HEK293 (cell line): Measurements from ENCODE around the gene TWIST1.

ENCODE experiments used
- CTCF ChIA-PET: fragments of 350-600 bp; formaldehyde crosslinking; extraction: SDS; loops from one replicate; lab custom pipeline; 2021; ENCODE audit warnings: antibody characterized with exemption; lab: Yijun Ruan, JAX
- POLR2A ChIA-PET: fragments of 300-600 bp; formaldehyde crosslinking; extraction: SDS; loops from one replicate; lab custom pipeline; 2020; ENCODE audit warnings: antibody characterized with exemption, inconsistent platforms; lab: Yijun Ruan, JAX
- H3K27ac ChIP-seq: fragments of 200-500 bp; sonication (Bioruptor generic); 2 replicates; pipeline ENCODE4 v1.5.1; 2014; ENCODE audit warnings: low read depth, low read length, control low read depth, inconsistent platforms; ENCODE audit errors: extremely low read depth
- H3K36me3 ChIP-seq, 2 experiments: fragments of 200-500 bp in 1 of 2; sonication (Bioruptor generic) in 1 of 2; 1 replicate in 1 of 2; 2 replicates in 1 of 2; pipeline ENCODE4 v1.5.1; 2014 to 2017; ENCODE audit warnings: inconsistent platforms in 2 of 2, low read length in 2 of 2; ENCODE audit not compliant: control insufficient read depth in 2 of 2, insufficient read depth in 1 of 2
- H3K4me1 ChIP-seq: fragments of 200-500 bp; sonication (Bioruptor generic); 2 replicates; pipeline ENCODE4 v1.5.1; 2014; ENCODE audit warnings: mild to moderate bottlenecking, low read length, inconsistent platforms; ENCODE audit not compliant: control insufficient read depth, insufficient read depth
- H3K4me3 ChIP-seq: 2 replicates; pipeline ENCODE4 v1.5.1; 2011; ENCODE audit warnings: low read depth, mild to moderate bottlenecking, control low read depth, low read length, moderate library complexity
- H3K9me3 ChIP-seq: fragments of 200-500 bp; sonication (Bioruptor generic); 2 replicates; pipeline ENCODE4 v1.5.1; 2014; ENCODE audit warnings: low read depth, low read length, inconsistent platforms; ENCODE audit not compliant: control insufficient read depth, insufficient read depth
- KLF1 ChIP-seq: fragments of 450-650 bp; formaldehyde crosslinking; IDR thresholded peaks from 2 replicates; pipeline ENCODE4 v1.5.1; 2016; ENCODE audit warnings: missing biosample characterization, missing genetic modification characterization
- KLF8 ChIP-seq: fragments of 450-650 bp; formaldehyde crosslinking; IDR thresholded peaks from 2 replicates; pipeline ENCODE4 v1.5.1; 2016; ENCODE audit warnings: missing biosample characterization, missing genetic modification characterization
- MEIS1 ChIP-seq: sonication (generic); formaldehyde crosslinking; IDR thresholded peaks from 2 replicates; pipeline ENCODE4 v1.8.1; 2022; ENCODE audit warnings: missing genetic modification reagents, mild to moderate bottlenecking, borderline replicate concordance
- PRDM1 ChIP-seq: fragments of 450-650 bp; formaldehyde crosslinking; IDR thresholded peaks from 2 replicates; pipeline ENCODE4; 2016; ENCODE audit warnings: missing biosample characterization, missing genetic modification characterization
- ZFP69B ChIP-seq: fragments of 450-650 bp; formaldehyde crosslinking; IDR thresholded peaks from 2 replicates; pipeline ENCODE4 v1.5.1; 2016; ENCODE audit warnings: missing biosample characterization, missing genetic modification characterization
- ZNF114 ChIP-seq: fragments of 450-650 bp; formaldehyde crosslinking; IDR thresholded peaks from 2 replicates; pipeline ENCODE4 v1.5.0; 2017; ENCODE audit warnings: missing biosample characterization, missing genetic modification characterization
- ZNF19 ChIP-seq: fragments of 450-650 bp; formaldehyde crosslinking; IDR thresholded peaks from 2 replicates; pipeline ENCODE4; 2016; ENCODE audit warnings: missing biosample characterization, missing genetic modification characterization, low read depth
- ZNF221 ChIP-seq: fragments of 450-650 bp; formaldehyde crosslinking; IDR thresholded peaks from 2 replicates; pipeline ENCODE4 v1.5.1; 2017; ENCODE audit warnings: missing biosample characterization, missing genetic modification characterization, borderline replicate concordance
- ZNF366 ChIP-seq: fragments of 450-650 bp; formaldehyde crosslinking; conservative IDR thresholded peaks from 2 replicates; pipeline ENCODE4 v1.5.1; 2016; ENCODE audit warnings: missing biosample characterization, missing genetic modification characterization
- ZNF433 ChIP-seq: fragments of 450-650 bp; formaldehyde crosslinking; IDR thresholded peaks from 2 replicates; pipeline ENCODE4 v1.5.1; 2016; ENCODE audit warnings: missing biosample characterization, missing genetic modification characterization, low read depth
- ZNF510 ChIP-seq: fragments of 450-650 bp; formaldehyde crosslinking; IDR thresholded peaks from 2 replicates; pipeline ENCODE4 v1.5.1; 2018; ENCODE audit warnings: mild to moderate bottlenecking, missing genetic modification characterization, missing biosample characterization; ENCODE audit not compliant: insufficient replicate concordance
- ZNF626 ChIP-seq: fragments of 450-650 bp; sonication (Bioruptor Pico); formaldehyde crosslinking; IDR thresholded peaks from 2 replicates; pipeline ENCODE4 v1.5.1; 2018; ENCODE audit warnings: missing biosample characterization, missing genetic modification characterization, inconsistent platforms
- ZNF670 ChIP-seq: fragments of 450-650 bp; formaldehyde crosslinking; IDR thresholded peaks from 2 replicates; pipeline ENCODE4 v1.5.1; 2016; ENCODE audit warnings: missing biosample characterization, missing genetic modification characterization, low read depth
- TF ChIP-seq, protein P1 (sequence below): fragments of 450-650 bp; formaldehyde crosslinking; IDR thresholded peaks from 2 replicates; pipeline ENCODE4 v1.5.1; 2016; ENCODE audit warnings: missing biosample characterization, missing genetic modification characterization
- TF ChIP-seq, protein P2 (sequence below): fragments of 450-650 bp; IDR thresholded peaks from 2 replicates; pipeline ENCODE4 v1.5.1; 2018; ENCODE audit warnings: missing biosample characterization, missing genetic modification characterization
- TF ChIP-seq, protein P3 (sequence below): fragments of 450-650 bp; formaldehyde crosslinking; IDR thresholded peaks from 2 replicates; pipeline ENCODE4 v1.5.1; 2016; ENCODE audit warnings: missing biosample characterization, missing genetic modification characterization

The TWIST1 gene

DNA sequence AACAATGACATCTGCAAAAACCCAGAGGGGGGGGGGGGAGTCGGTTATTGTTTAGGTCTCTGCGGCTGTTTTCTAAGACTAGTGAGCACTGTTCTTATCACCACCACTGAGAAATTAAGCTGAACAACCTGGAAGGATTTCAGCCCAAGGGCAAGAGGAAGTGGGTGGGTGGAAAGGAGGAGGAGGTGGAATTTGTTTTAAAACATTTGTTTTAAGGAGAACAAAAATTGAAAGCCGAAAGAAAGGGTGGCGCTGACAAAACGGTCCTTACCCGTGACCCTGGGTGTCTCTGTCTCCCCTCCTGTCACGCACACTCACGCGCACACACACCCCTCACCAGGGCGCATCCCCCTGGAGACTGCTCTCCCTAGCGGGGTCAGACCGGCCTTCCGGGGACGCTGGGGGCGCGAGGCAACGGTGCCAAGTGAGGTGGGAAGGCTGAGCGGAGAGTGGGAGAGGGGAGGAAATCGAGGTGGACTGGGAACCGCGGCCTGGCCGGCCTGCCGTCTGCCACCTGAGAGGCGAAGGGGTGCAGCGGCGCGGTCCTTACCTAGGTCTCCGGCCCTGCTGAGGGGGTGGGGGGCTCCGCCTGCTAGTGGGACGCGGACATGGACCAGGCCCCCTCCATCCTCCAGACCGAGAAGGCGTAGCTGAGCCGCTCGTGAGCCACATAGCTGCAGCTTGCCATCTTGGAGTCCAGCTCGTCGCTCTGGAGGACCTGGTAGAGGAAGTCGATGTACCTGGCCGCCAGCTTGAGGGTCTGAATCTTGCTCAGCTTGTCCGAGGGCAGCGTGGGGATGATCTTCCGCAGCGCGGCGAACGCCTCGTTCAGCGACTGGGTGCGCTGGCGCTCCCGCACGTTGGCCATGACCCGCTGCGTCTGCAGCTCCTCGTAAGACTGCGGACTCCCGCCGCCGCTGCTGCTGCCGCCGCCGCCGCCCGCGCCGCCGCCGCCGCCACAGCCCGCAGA lies 1.0 kb downstream of the TWIST1 start (continued):
- TF ChIP-seq, protein P1, sequence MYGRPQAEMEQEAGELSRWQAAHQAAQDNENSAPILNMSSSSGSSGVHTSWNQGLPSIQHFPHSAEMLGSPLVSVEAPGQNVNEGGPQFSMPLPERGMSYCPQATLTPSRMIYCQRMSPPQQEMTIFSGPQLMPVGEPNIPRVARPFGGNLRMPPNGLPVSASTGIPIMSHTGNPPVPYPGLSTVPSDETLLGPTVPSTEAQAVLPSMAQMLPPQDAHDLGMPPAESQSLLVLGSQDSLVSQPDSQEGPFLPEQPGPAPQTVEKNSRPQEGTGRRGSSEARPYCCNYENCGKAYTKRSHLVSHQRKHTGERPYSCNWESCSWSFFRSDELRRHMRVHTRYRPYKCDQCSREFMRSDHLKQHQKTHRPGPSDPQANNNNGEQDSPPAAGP (tag by site-specific recombination) = 0 out of 2 replicates have a peak, but pooled peaks have one; percentile 21
- no peak for TF ChIP-seq ZNF433
- TF ChIP-seq, protein P2, sequence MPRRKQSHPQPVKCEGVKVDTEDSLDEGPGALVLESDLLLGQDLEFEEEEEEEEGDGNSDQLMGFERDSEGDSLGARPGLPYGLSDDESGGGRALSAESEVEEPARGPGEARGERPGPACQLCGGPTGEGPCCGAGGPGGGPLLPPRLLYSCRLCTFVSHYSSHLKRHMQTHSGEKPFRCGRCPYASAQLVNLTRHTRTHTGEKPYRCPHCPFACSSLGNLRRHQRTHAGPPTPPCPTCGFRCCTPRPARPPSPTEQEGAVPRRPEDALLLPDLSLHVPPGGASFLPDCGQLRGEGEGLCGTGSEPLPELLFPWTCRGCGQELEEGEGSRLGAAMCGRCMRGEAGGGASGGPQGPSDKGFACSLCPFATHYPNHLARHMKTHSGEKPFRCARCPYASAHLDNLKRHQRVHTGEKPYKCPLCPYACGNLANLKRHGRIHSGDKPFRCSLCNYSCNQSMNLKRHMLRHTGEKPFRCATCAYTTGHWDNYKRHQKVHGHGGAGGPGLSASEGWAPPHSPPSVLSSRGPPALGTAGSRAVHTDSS (tag by site-specific recombination) = no peak
- TF ChIP-seq, protein P3, sequence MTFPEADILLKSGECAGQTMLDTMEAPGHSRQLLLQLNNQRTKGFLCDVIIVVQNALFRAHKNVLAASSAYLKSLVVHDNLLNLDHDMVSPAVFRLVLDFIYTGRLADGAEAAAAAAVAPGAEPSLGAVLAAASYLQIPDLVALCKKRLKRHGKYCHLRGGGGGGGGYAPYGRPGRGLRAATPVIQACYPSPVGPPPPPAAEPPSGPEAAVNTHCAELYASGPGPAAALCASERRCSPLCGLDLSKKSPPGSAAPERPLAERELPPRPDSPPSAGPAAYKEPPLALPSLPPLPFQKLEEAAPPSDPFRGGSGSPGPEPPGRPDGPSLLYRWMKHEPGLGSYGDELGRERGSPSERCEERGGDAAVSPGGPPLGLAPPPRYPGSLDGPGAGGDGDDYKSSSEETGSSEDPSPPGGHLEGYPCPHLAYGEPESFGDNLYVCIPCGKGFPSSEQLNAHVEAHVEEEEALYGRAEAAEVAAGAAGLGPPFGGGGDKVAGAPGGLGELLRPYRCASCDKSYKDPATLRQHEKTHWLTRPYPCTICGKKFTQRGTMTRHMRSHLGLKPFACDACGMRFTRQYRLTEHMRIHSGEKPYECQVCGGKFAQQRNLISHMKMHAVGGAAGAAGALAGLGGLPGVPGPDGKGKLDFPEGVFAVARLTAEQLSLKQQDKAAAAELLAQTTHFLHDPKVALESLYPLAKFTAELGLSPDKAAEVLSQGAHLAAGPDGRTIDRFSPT (tag by site-specific recombination) = no peak
- no peak for TF ChIP-seq ZFP69B (tag by site-specific recombination)
- TF ChIP-seq ZNF670 (tag by site-specific recombination) = no peak
- TF ChIP-seq ZNF19 (tag by site-specific recombination) = no peak
- no peak for TF ChIP-seq KLF1 (tag by site-specific recombination)
- TF ChIP-seq PRDM1 (tag by site-specific recombination) = 0 out of 2 replicates have a peak, but pooled peaks have one; percentile 41

DNA sequence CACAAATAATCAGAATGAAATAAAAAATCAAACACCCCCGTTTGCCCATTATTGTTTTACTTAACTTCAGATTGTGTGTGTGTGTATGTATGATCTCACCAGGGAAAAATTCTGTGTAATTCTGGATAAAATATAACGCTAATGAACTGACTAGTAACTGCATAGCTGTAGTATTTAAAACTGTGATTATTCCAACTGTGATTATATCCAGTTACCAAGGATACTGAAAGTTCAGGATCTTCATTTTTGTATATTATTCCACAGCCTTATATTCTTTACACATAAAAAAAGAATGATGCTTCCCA lies 2.9 kb downstream of the TWIST1 start:
- Histone ChIP-seq H3K27ac (no peak overlapping the region), H3K4me1 (peaks cover 10% of the 10 kb centered on the region), H3K9me3 (no peaks in the 10 kb centered on the region), H3K36me3 (peaks cover 4 to 16% of the 10 kb centered on the region in 2 experiments; a peak in 2 of 3 replicates), H3K4me3 (peak overlapping the region; percentile 96)
- no peak for TF ChIP-seq ZNF221 (tag by site-specific recombination)
- no peak for TF ChIP-seq MEIS1 (CRISPR knock-in tag)
- no peak for TF ChIP-seq ZNF114 (tag by site-specific recombination)
- no peak for TF ChIP-seq KLF8 (tag by site-specific recombination)
- no peak for TF ChIP-seq ZFP69B (tag by site-specific recombination)
- ChIA-PET CTCF (no interaction called here), POLR2A (no interaction called here)

DNA sequence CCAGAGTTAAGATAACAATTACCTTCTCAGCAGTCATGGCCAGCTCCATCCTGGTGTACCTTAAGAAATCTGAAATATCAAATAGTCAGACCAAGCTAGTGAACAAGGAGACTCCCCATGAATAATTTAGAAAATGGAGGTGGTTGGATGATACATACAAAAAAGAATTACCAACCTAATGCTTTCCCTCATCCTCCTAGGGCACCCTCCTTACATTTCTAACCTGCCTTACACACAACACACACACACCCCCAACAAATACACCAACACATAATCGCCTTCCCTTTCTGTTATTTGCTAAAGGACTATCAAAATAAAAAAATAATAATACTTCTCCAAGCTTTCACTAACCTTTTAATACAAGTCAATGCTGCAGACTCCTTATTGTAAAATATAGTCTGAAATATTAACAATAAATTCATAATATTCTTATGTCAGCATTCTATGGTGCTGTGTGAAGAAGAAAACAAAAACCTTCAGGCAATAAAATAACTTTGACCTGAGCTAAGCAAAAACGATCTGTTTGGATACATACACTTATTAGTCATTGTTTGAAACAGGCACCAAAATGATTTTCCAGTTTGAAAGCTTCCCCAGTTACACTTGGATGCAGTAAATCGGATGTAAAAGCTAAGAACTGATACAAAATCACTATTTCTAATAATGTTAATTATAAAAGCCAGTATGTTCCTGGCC lies 3.4 kb downstream of the TWIST1 start:
- Histone ChIP-seq H3K36me3 (peaks cover 4 to 16% of the 10 kb centered on the region in 2 experiments; a peak in 2 of 3 replicates), H3K27ac (no peak overlapping the region), H3K4me1 (peaks cover 10% of the 10 kb centered on the region), H3K9me3 (no peaks in the 10 kb centered on the region), H3K4me3 (no peak overlapping the region)
- ChIA-PET POLR2A (no interaction called here), CTCF (interaction anchor here (0.6 kb wide), 2 partner anchors 9 to 10 kb away, joined by 3 read pairs; no protein-coding TSS in a partner anchor)
- TF ChIP-seq ZNF366 (tag by site-specific recombination) (0 out of 2 replicates have a peak, but pooled peaks have one; percentile 9), ZNF626 (tag by site-specific recombination) (no peak), ZNF510 (peak; percentile 10)
